ENCODE measurements around the gene PTPRR.

DNA sequence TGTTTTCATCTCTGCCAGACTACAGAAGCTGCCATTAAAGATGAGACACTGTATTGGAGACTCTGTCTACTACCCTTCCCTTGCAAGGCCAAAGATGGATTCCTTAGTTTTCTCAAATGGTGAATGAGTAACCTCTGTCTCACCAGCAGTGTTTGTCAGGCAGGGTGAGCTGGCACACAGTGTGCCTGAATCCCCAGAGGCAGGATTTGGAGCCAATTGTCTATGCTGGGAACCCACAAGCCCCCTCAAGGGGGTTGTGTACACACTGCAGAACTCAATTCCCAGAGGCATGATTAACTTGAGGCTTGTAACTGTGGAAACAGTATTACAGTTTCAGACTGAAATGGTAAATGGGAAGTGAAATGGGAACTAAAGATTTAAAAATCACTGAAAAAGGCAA is 146.5 kb downstream of the PTPRR start:
- TF ChIP-seq POLR2AphosphoS5 (IDR thresholded peaks at IDR 0.05), result no peak
- TF ChIP-seq, protein P1, sequence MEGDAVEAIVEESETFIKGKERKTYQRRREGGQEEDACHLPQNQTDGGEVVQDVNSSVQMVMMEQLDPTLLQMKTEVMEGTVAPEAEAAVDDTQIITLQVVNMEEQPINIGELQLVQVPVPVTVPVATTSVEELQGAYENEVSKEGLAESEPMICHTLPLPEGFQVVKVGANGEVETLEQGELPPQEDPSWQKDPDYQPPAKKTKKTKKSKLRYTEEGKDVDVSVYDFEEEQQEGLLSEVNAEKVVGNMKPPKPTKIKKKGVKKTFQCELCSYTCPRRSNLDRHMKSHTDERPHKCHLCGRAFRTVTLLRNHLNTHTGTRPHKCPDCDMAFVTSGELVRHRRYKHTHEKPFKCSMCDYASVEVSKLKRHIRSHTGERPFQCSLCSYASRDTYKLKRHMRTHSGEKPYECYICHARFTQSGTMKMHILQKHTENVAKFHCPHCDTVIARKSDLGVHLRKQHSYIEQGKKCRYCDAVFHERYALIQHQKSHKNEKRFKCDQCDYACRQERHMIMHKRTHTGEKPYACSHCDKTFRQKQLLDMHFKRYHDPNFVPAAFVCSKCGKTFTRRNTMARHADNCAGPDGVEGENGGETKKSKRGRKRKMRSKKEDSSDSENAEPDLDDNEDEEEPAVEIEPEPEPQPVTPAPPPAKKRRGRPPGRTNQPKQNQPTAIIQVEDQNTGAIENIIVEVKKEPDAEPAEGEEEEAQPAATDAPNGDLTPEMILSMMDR (IDR thresholded peaks at IDR 0.05), result no peak
- TF ChIP-seq EP300 (IDR thresholded peaks at IDR 0.05), result no peak
- no peak for TF ChIP-seq POLR2A (IDR thresholded peaks at IDR 0.05)

All from gastroesophageal sphincter (tissue), 3 donors.